ENCODE results near the gene ACR.

Gene ACR

DNA sequence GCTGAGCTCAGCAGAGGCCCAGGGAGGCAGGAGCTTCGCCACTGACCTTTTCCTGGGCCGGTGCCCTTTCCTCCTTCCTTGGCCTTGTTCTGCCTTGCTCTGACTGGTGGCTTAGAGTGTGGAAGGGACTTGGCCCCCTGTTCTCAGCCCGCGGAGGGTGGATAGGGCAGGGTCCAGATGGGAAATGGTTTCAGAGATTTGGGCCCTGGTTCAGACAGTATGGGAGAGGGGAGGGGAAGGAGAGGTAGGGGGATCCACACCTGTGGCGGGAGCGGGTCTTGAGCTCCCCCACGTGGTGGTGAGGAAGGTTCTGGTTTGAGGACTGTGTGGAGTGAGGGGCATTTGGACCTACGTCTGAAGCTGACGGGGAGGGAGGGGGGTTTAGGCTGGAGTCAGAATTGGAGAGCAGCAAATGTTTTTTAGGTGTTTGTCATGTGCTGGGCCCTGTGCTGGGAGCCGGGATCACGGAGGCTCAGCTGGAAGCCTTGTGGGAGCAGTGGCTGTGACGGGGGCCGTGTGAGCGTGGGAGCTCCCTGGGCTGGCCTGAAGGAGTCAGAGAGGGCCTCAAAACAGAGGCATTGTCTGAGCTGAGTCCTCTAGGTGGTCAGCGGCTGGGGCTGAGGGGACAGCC, 38.1 kb upstream of the ACR start:
- H3K27ac Mint-ChIP-seq, result no peak overlapping the region
- no peaks in the 10 kb centered on the region for H3K36me3 Mint-ChIP-seq (ENCODE audit: low read depth)
- no peaks in the 10 kb centered on the region for H3K27me3 Mint-ChIP-seq (ENCODE audit: low read depth)
- H3K9me3 Mint-ChIP-seq, result no peaks in the 10 kb centered on the region
- H3K4me1 Mint-ChIP-seq (ENCODE audit: low read depth), result peaks cover 11% of the 10 kb centered on the region
- no peak overlapping the region for H3K4me3 Mint-ChIP-seq

DNA sequence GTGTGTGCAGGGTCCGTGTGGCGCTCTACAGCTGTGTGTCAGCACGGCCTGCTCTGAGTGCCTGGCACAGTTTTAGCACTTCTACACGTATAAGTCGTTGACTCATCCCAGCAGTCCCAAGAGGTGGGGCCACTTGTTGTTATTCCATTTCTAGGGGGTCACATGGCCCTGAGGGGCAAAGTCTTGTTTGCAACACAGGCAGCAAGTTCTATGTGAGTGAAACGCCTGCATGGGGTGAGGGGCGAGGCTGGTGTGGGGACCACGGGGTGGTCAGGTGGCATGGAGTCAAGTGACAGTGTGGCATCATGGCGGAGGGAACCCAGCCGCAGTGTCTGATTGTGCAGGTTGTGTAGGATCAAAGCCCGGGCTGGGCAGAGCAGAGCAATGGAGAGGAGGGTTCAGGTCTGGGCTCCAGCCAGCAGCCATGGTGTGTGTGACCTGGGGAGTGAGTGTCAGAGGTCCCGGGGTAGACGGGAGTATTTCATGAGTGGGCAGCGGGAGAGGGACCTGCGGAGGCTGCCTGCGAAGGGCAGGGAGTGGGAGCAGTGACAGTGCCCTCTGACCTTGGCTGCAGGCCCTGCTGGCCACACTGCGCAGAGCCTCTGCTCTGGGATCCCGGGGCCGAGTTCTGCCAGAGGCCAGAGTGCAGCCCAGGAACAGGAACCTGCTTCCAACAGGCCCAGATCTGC, 37.5 kb upstream of the ACR start:
- Mint-ChIP-seq H3K4me3 (no peak overlapping the region), H3K27ac (no peak overlapping the region), H3K36me3 (ENCODE audit: low read depth) (no peaks in the 10 kb centered on the region)

DNA sequence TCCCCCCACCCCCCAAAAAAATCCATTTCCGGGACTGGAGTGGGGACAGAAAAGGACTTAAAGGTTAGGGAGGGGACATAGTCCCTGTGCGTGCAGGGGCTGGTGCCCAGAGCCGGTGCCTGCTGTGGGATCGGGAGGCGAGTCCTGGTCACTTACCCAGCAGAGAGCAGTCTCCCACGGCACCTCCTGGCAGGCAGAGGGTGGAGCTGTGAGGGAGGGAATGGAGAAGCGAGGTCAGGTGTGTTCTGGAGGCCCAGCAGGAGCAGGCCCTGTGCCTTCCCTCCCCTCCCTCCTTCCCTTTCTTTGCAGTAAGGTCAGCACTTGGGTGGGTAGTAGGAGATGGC, 37.0 kb upstream of the ACR start:
- H3K27ac Mint-ChIP-seq, result no peak overlapping the region
- H3K36me3 Mint-ChIP-seq (ENCODE audit: low read depth), result no peaks in the 10 kb centered on the region
- no peaks in the 10 kb centered on the region for H3K27me3 Mint-ChIP-seq (ENCODE audit: low read depth)
- no peak overlapping the region for H3K4me3 Mint-ChIP-seq
- H3K4me1 Mint-ChIP-seq (ENCODE audit: low read depth), result peaks cover 11% of the 10 kb centered on the region
- H3K9me3 Mint-ChIP-seq, result no peaks in the 10 kb centered on the region

More for the DNA sequence above, 37.5 kb upstream of the ACR start:
- Mint-ChIP-seq H3K27me3 (ENCODE audit: low read depth) (no peaks in the 10 kb centered on the region), H3K9me3 (no peaks in the 10 kb centered on the region), H3K4me1 (ENCODE audit: low read depth) (peaks cover 11% of the 10 kb centered on the region)

DNA sequence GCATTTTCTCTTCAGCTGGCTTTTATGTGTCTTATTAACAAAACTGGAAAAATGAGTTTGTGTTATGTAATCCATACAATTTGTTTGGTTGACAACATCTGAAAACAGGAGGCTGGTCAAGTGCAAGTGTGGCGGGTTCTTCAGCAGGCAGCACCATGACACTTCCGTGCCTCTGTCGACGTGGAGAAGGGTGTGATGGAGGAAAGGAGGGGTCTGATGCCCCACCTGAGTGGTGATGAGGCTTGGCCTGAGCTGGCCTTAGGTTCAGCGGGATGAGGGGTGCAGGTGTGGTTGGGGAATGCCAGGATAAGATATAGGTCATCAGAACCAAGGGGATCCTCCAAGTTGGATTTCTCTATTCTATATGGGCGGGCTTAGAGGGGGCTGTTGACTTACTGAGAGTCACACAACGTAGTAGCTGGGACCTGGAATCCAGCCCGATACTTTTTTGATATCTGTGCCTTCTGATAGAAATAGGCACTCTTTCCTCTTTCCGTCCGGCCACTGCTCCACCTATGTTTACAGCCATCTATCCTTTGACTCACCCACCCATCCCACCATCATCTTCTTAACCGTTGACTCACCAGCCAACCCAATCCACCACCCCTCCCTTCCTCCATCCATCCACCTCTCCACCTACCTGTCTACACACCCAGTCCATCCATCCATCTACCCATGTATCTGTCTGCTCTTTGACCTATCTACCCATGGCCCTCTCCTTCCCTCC, 36.4 kb upstream of the ACR start:
- Mint-ChIP-seq H3K27me3 (ENCODE audit: low read depth) (no peaks in the 10 kb centered on the region), H3K27ac (no peak overlapping the region), H3K36me3 (ENCODE audit: low read depth) (no peaks in the 10 kb centered on the region), H3K9me3 (no peaks in the 10 kb centered on the region), H3K4me3 (no peak overlapping the region), H3K4me1 (ENCODE audit: low read depth) (peaks cover 11% of the 10 kb centered on the region)

DNA sequence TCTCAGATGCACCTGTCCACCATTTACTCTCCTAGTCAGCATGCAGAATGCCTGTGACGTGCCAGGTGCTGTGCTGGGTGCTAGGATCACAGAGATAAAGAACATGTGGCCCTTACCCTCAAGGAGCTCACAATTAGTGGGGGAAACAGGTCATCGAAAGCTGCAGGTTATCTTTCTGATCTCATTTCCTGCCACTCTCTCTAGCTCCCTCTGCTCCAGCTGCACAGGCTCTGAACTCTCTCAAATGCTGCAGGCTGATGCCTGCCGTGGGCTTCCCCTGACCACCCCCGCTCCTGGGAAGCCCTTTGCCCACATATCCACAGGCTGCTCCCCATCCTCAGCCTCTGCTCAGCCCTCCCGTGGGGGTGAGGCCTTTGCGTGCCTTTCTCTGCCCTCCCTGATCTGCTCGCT, 35.7 kb upstream of the ACR start:
- peaks cover 11% of the 10 kb centered on the region for H3K4me1 Mint-ChIP-seq (ENCODE audit: low read depth)
- no peaks in the 10 kb centered on the region for H3K9me3 Mint-ChIP-seq
- no peak overlapping the region for H3K4me3 Mint-ChIP-seq
- H3K36me3 Mint-ChIP-seq (ENCODE audit: low read depth), result no peaks in the 10 kb centered on the region
- no peak overlapping the region for H3K27ac Mint-ChIP-seq
- H3K27me3 Mint-ChIP-seq (ENCODE audit: low read depth), result no peaks in the 10 kb centered on the region

DNA sequence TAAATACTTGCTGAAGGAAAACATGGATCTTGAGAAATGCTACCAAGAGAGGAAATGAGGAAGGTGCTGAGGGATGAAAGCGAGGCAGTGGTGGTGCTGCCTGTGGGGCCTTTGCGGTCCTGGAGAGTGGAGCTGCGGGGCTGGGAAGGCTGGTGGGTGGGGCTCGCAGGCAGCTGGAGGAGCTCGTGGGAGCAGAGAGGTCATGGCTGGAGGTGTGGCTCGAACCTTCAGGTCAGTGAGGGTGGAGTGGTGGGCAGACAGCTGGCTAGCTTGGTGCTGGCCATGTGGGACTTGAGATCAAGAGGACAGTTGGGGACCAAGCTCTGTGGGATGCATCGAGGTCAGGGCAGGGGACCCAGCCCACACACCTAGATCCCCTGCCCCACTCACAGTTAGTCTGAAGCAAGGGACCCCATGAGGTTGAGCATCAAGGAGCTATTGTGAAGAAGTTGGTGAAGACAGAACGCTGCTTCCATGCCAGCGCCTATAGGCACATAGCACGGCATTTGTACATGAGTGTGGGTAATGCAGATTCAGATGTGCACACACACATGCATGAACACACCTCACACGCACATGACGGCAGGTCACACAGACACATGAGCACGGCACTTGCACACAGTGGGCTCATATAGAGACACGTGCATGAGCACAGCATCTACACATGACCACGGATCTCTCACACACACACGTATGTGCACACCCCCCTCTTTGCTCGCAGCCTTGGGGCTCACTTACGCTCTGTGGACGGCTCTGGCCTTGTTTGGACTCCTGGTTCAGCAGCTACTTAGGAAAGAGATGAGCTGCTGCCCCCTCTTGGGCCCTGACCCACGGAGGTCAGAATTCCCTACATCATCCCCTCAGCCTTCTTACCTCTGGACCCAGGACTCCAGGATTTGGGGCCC, 34.9 kb upstream of the ACR start:
- no peak overlapping the region for H3K4me3 Mint-ChIP-seq
- no peak overlapping the region for H3K27ac Mint-ChIP-seq
- H3K4me1 Mint-ChIP-seq (ENCODE audit: low read depth), result peaks cover 11% of the 10 kb centered on the region
- H3K9me3 Mint-ChIP-seq, result no peaks in the 10 kb centered on the region
- no peaks in the 10 kb centered on the region for H3K36me3 Mint-ChIP-seq (ENCODE audit: low read depth)
- no peaks in the 10 kb centered on the region for H3K27me3 Mint-ChIP-seq (ENCODE audit: low read depth)

DNA sequence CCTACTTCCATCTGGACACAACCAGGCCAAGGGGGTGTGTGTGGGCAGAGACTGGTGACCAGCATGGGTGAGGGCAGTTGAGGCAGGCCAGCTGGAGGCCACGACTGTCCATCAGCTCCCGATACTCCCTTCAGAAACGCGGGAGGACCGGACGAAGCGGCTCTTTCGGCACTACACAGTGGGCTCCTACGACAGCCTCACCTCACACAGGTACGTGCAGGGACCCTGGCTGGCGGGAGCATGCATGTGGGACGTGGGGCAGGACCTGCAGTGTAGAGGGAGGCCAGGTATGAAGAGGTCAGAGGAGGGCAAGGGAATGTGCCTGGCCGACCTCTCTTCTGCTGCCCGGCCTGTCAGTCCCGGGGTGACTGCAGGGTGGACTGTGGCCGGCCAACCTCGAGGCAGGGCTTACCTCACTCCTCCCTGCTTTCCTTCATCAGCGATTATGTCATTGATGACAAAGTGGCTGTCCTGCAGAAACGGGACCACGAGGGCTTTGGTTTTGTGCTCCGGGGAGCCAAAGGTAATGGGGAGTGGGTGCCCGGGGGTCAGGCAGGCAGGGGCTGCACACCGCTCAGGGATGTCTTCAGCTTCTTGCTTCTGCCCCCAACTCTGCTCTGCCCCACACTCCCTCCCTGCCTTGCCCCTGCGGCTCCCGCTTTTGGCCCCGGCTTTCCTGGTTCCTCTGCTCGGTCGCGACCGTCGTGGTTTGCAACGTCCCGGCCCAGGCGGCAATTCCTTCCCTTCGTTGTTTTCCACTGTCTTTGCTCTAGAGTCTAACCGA, 34.1 kb upstream of the ACR start:
- Mint-ChIP-seq H3K9me3 (no peaks in the 10 kb centered on the region), H3K4me1 (ENCODE audit: low read depth) (peaks cover 11% of the 10 kb centered on the region), H3K27me3 (ENCODE audit: low read depth) (no peaks in the 10 kb centered on the region)

DNA sequence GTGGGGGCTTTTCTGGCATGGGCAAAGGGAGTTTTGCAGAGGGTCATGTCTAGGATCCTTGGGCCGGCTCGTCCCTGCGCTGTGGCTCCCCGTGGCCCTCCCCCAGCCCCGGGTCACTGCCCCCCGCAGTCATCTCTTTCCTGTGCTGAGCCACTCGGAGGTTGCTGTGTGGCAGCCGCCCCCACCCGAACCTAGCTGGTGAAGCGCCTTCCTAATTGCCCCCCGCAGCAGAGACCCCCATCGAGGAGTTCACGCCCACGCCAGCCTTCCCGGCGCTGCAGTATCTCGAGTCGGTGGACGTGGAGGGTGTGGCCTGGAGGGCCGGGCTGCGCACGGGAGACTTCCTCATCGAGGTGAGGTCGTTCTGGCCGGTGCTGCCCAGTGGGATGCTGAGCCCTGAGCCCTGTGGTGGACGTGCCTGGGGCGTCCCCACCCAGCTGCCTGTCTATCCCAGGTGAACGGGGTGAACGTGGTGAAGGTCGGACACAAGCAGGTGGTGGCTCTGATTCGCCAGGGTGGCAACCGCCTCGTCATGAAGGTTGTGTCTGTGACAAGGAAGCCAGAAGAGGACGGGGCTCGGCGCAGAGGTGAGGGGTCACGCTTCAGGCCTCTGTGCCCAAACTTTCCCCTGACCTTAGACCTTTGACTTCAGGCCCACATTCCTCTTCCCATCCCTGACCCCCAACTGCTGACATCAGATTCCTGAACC, 33.3 kb upstream of the ACR start:
- Mint-ChIP-seq H3K27me3 (ENCODE audit: low read depth) (no peaks in the 10 kb centered on the region), H3K27ac (no peak overlapping the region), H3K4me3 (no peak overlapping the region), H3K9me3 (no peaks in the 10 kb centered on the region), H3K36me3 (ENCODE audit: low read depth) (no peaks in the 10 kb centered on the region), H3K4me1 (ENCODE audit: low read depth) (peaks cover 11% of the 10 kb centered on the region)

More for the DNA sequence above, 34.1 kb upstream of the ACR start:
- Mint-ChIP-seq H3K27ac (no peak overlapping the region), H3K4me3 (no peak overlapping the region), H3K36me3 (ENCODE audit: low read depth) (no peaks in the 10 kb centered on the region)

DNA sequence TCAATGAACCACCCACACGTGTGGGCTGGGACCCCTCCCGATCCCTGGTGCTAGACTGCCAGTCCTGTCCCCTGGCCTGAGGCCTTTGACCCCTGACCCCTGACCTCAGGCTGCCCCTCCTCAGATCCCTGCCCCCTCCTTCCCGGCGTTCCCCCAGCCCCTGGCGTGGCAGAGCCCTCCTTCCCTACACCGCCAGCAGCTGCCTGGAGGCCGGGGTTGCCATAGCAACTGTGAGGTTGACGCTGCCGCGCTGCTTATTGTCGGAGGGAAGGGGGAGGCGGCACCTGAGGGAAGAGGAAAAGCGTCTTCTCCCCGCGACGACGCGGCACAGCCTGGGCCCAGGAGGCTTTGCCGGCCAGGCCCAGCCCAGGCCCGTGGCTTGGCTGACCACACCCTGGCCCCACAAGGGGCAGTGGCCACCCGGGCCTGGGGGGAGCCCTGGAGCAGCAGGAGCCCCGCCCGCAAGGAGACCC, 32.7 kb upstream of the ACR start:
- H3K27me3 Mint-ChIP-seq (ENCODE audit: low read depth), result no peaks in the 10 kb centered on the region
- no peaks in the 10 kb centered on the region for H3K36me3 Mint-ChIP-seq (ENCODE audit: low read depth)
- no peak overlapping the region for H3K4me3 Mint-ChIP-seq
- no peak overlapping the region for H3K27ac Mint-ChIP-seq
- H3K4me1 Mint-ChIP-seq (ENCODE audit: low read depth), result peaks cover 11% of the 10 kb centered on the region
- H3K9me3 Mint-ChIP-seq, result no peaks in the 10 kb centered on the region

DNA sequence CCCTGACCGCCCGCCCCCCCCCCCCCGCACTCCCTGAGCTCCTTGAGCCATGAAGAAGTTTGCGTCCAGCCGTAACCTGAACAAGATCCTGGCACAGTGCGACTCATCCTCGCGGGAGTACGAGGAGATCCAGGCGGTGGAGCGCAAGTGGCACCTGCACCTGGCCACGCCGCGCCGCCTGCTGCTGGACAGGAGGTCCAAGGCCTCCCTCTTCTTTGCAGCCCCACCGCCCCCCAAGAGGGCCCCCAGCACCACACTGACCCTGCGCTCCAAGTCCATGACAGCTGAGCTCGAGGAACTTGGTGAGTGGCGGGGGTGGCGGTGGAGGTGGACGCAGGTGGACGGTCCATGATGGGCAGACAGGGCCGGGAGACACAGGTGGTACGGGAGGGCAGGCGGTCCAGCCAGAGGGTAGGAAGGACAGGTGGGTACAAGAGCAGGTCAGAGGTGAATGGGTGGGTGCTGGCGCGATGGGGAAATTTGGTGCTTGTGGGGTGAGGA, 32.1 kb upstream of the ACR start:
- H3K27me3 Mint-ChIP-seq (ENCODE audit: low read depth), result no peaks in the 10 kb centered on the region
- no peak overlapping the region for H3K4me3 Mint-ChIP-seq
- no peaks in the 10 kb centered on the region for H3K9me3 Mint-ChIP-seq
- no peak overlapping the region for H3K27ac Mint-ChIP-seq
- peaks cover 11% of the 10 kb centered on the region for H3K4me1 Mint-ChIP-seq (ENCODE audit: low read depth)
- H3K36me3 Mint-ChIP-seq (ENCODE audit: low read depth), result no peaks in the 10 kb centered on the region

DNA sequence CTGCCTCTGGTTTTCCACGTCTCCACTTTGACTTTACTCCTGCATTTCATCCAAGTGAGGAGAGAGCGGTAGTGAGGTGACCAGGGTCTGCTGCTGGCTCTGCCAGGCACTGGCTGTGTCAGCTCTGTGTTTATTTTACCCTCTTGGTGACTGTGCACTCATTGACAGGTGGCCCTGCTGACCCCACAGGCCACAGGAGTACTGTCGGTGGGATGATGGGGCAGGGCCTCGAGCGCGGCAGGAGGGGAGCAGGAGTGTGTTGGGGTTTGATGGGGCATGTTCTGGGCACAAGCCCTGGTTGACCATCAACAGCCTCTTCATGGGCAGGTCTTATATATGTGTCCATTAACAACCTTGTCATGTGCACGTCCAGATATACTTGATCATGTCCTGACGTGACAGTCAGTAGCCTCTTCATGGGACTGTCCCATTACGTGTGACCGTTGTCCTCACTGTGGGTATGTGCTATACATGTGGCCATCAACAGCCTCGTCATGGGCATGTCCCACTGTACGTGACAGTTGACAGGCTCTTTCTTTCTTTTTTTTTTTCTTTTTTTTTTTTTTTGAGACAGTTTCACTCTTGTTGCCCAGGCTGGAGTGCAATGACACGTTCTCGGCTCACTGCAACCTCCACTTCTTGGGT, 31.4 kb upstream of the ACR start:
- Mint-ChIP-seq H3K27ac (no peak overlapping the region), H3K4me3 (no peak overlapping the region), H3K9me3 (no peaks in the 10 kb centered on the region), H3K4me1 (ENCODE audit: low read depth) (peaks cover 11% of the 10 kb centered on the region), H3K36me3 (ENCODE audit: low read depth) (no peaks in the 10 kb centered on the region), H3K27me3 (ENCODE audit: low read depth) (no peaks in the 10 kb centered on the region)

DNA sequence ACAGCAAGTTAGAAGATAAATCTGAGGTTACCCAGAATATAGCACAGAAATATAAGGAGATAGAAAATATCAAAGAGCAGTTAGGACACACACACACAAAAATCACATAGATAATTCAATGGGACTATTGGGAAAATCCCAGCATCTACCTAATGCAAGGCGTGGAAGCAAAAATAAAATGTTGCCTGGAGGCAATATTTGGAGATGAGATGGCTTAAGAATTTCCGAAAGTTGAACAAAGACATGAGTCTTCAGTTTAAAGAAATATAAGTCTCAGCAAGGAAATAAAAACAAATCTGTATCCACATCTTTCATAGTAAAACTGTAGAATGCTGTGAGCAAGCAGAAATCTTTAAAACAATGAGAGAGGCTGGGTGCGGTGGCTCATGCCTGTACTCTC, 29.5 kb upstream of the ACR start:
- H3K4me3 Mint-ChIP-seq, result no peak overlapping the region
- no peaks in the 10 kb centered on the region for H3K9me3 Mint-ChIP-seq
- no peaks in the 10 kb centered on the region for H3K36me3 Mint-ChIP-seq (ENCODE audit: low read depth)
- no peaks in the 10 kb centered on the region for H3K4me1 Mint-ChIP-seq (ENCODE audit: low read depth)
- no peaks in the 10 kb centered on the region for H3K27me3 Mint-ChIP-seq (ENCODE audit: low read depth)
- no peak overlapping the region for H3K27ac Mint-ChIP-seq

DNA sequence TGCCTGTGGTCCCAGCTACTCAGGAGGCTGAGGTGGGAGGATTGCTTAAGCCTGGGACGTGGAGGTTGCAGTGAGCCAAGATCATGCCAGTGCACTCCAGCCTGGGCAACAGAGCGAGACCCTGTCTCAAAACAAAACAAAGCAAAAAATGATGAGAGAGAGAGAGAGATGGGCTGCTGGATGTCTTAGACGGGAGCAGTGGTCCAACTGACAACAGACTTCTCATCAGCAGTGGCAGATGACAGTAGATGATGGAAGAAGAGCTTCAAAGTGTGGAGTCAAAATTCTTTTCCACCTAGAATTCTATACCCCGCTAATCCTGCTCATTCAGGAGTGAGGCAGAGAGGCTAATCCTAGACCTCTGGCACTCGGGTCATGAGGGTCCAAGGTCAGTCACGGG, 29.0 kb upstream of the ACR start:
- H3K27ac Mint-ChIP-seq, result no peak overlapping the region
- H3K4me3 Mint-ChIP-seq, result no peak overlapping the region

More for the DNA sequence above, 29.0 kb upstream of the ACR start:
- no peaks in the 10 kb centered on the region for H3K4me1 Mint-ChIP-seq (ENCODE audit: low read depth)
- no peaks in the 10 kb centered on the region for H3K36me3 Mint-ChIP-seq (ENCODE audit: low read depth)
- no peaks in the 10 kb centered on the region for H3K9me3 Mint-ChIP-seq
- H3K27me3 Mint-ChIP-seq (ENCODE audit: low read depth), result no peaks in the 10 kb centered on the region
